Natural killer cell (primary cell): Measurements from ENCODE around the gene USP34. TPM values are rescaled to one million over a fixed set of nuclear protein-coding genes. Genes with fewer than 3 reads are reported as not detected.
"Not testable (repeated sequence)": the region's sequence is repeated elsewhere in the genome, so short reads cannot be mapped to it uniquely, and the experiment has no call there.

Experiments used
- ATAC-seq, 3 donors: fragments of 150-1000 bp in 2 of 3; fragments of 200-7000 bp in 1 of 3; cut with Tn5 transposase; 1 replicate in 1 of 3; 2 replicates in 2 of 3; pipeline ENCODE4 v1.10.0; 2021; ENCODE audit warnings: mild to moderate bottlenecking in 2 of 3, moderate library complexity in 2 of 3
- DNase-seq, 2 donors: peaks; one replicate each; pipeline versions ENCODE4 v3.0.0 to v3.0.0-alpha.2; 2013 to 2021; ENCODE audit warnings: mixed read lengths in 1 of 2
- H3K27ac ChIP-seq: one replicate; pipeline ENCODE4 v1.5.1; 2013; ENCODE audit warnings: mild to moderate bottlenecking, low read length
- H3K27me3 ChIP-seq: one replicate; pipeline ENCODE4 v1.6.1; 2013; ENCODE audit warnings: low read length; ENCODE audit not compliant: control insufficient read depth, insufficient read depth
- H3K36me3 ChIP-seq: one replicate; pipeline ENCODE4 v1.6.1; 2013; ENCODE audit warnings: low read length; ENCODE audit not compliant: control insufficient read depth, insufficient read depth
- H3K4me1 ChIP-seq: one replicate; pipeline ENCODE4 v1.6.1; 2013; ENCODE audit warnings: low read length; ENCODE audit not compliant: control insufficient read depth, insufficient read depth
- H3K4me3 ChIP-seq: one replicate; pipeline ENCODE4 v1.5.1; 2013; ENCODE audit warnings: low read length
- H3K9me3 ChIP-seq: one replicate; pipeline ENCODE4 v1.6.1; 2013; ENCODE audit warnings: low read length; ENCODE audit not compliant: control insufficient read depth, insufficient read depth
- H3K27ac Mint-ChIP-seq, 2 donors: one replicate each; pipeline ENCODE4 v1.8.0; 2022; ENCODE audit warnings: mild to moderate bottlenecking in 2 of 2, mixed read lengths in 2 of 2, moderate library complexity in 1 of 2
- H3K27me3 Mint-ChIP-seq, 2 donors: one replicate each; pipeline ENCODE4 v1.8.0; 2022; ENCODE audit warnings: low read depth in 2 of 2, mixed read lengths in 2 of 2
- H3K36me3 Mint-ChIP-seq: one replicate; pipeline ENCODE4 v1.8.0; 2022; ENCODE audit warnings: mixed read lengths
- H3K4me1 Mint-ChIP-seq, 2 donors: one replicate each; pipeline ENCODE4 v1.8.0; 2022; ENCODE audit warnings: mixed read lengths in 2 of 2
- H3K4me3 Mint-ChIP-seq: one replicate; pipeline ENCODE4 v1.8.0; 2022; ENCODE audit warnings: mild to moderate bottlenecking, moderate library complexity, mixed read lengths
- H3K9me3 Mint-ChIP-seq, 2 donors: one replicate each; pipeline ENCODE4 v1.8.0; 2022; ENCODE audit warnings: mixed read lengths in 2 of 2
- WGBS: methylation state at CpG from one replicate; pipeline ENCODE4 v1.1.7; 2013; ENCODE audit warnings: missing lambda C conversion rate; ENCODE audit not compliant: insufficient coverage; 5-methylcytosine and 5-hydroxymethylcytosine counted together
- intact Hi-C: fragments of 100-400 bp; cut with micrococcal nuclease; formaldehyde crosslinking; loops from one replicate; pipeline ENCODE4 v1.14.2; 2022
- total RNA-seq, 4 donors: library from RNA; stranded (reverse); fragments of 120-200 nt in 1 of 4; gene quantifications; one replicate each; pipeline versions ENCODE4 v1.2.3 to v1.2.4, GENCODE V29; 2013 to 2022
- TF ChIP-seq, protein P1 (sequence below): fragments of 200-600 bp; IDR thresholded peaks from one replicate; pipeline ENCODE4 v1.8.0; 2022; ENCODE audit warnings: antibody characterized with exemption

Gene USP34
- total RNA-seq, 3 donors from 2014 or later (not counting 1 experiment from before 2014, with no cell fraction given), result 184 to 204 (median 199) TPM

DNA sequence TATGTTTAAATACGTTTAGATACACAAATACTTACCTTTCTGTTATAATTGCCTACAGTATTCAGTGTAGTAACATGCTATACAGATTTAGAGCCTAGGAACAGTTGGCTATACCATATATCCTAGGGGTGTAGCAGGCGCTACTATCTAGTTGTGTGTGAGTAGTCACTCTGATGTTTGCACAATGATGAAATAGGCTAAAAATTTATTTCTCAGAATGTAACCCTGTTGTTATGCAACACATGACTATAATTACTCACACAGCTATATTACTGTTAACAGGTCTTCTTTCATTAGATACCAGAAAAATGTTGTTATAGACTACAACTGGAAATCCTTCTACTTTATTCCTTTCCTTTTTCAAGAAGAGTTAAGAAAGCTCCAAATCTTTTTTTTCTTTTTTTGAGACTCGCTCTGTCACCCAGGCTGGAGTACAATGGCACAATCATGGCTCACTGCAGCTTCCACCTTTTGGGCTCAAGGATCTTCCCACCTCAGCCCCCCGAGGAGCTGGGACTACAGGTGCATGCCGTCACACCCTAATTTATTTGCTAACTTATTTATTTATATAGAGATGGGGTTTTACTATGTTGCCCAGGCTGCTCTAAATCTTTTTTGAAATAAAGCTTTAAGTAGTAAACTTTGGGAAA, 260.4 kb downstream of the USP34 start:
- intact Hi-C loops, result no loop called here
- no peak for ATAC-seq

DNA sequence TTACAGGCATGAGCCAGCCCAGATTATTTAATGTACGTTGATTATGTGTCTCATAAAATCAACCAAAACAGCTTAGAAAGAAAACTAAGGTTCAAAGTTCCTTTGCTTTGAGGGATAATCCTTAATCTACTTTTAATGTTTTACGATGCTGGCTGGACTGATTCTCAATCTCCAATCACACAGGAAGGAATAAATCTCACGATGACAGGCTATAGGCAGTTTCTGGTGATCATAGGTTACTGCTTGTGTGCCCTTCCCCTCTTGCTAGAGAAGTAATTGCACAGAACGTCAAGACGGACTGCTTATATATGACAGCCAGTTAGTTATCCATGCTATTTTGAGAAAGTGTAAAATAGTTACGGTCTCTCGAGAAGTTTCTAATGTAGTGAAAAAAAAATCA, 265.8 kb downstream of the USP34 start:
- Histone ChIP-seq H3K4me1 (no peaks in the 10 kb centered on the region), H3K9me3 (no peaks in the 10 kb centered on the region), H3K36me3 (peaks cover 82% of the 10 kb centered on the region), H3K27ac (no peak overlapping the region), H3K4me3 (no peak overlapping the region), H3K27me3 (no peaks in the 10 kb centered on the region)
- Mint-ChIP-seq H3K36me3 (peaks cover 21% of the 10 kb centered on the region), H3K4me3 (no peak overlapping the region), H3K4me1 (no peaks in the 10 kb centered on the region), H3K27ac (no peak overlapping the region), H3K9me3 (no peaks in the 10 kb centered on the region), H3K27me3 (no peaks in the 10 kb centered on the region)
- intact Hi-C loops, result no loop called here
- WGBS, result 100% methylated on average over 3 of the region's 7 CpGs
- DNase-seq (no peak), ATAC-seq (no peak)
- TF ChIP-seq, protein P1, sequence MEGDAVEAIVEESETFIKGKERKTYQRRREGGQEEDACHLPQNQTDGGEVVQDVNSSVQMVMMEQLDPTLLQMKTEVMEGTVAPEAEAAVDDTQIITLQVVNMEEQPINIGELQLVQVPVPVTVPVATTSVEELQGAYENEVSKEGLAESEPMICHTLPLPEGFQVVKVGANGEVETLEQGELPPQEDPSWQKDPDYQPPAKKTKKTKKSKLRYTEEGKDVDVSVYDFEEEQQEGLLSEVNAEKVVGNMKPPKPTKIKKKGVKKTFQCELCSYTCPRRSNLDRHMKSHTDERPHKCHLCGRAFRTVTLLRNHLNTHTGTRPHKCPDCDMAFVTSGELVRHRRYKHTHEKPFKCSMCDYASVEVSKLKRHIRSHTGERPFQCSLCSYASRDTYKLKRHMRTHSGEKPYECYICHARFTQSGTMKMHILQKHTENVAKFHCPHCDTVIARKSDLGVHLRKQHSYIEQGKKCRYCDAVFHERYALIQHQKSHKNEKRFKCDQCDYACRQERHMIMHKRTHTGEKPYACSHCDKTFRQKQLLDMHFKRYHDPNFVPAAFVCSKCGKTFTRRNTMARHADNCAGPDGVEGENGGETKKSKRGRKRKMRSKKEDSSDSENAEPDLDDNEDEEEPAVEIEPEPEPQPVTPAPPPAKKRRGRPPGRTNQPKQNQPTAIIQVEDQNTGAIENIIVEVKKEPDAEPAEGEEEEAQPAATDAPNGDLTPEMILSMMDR, result no peak

More for the DNA sequence above, 260.4 kb downstream of the USP34 start:
- H3K9me3 Mint-ChIP-seq, result no peaks in the 10 kb centered on the region
- H3K9me3 ChIP-seq, result no peaks in the 10 kb centered on the region
- peaks cover 21% of the 10 kb centered on the region for H3K36me3 Mint-ChIP-seq
- H3K27me3 ChIP-seq, result no peaks in the 10 kb centered on the region
- TF ChIP-seq, protein P1, result no peak
- no peak overlapping the region for H3K4me3 ChIP-seq
- H3K4me1 Mint-ChIP-seq, result no peaks in the 10 kb centered on the region
- H3K27ac ChIP-seq, result no peak overlapping the region
- no peak for DNase-seq
- WGBS, result 94% methylated on average over 2 of the region's 5 CpGs
- no peak overlapping the region for H3K27ac Mint-ChIP-seq
- no peaks in the 10 kb centered on the region for H3K27me3 Mint-ChIP-seq
- no peaks in the 10 kb centered on the region for H3K4me1 ChIP-seq
- H3K36me3 ChIP-seq, result peaks cover 76% of the 10 kb centered on the region
- H3K4me3 Mint-ChIP-seq, result no peak overlapping the region

DNA sequence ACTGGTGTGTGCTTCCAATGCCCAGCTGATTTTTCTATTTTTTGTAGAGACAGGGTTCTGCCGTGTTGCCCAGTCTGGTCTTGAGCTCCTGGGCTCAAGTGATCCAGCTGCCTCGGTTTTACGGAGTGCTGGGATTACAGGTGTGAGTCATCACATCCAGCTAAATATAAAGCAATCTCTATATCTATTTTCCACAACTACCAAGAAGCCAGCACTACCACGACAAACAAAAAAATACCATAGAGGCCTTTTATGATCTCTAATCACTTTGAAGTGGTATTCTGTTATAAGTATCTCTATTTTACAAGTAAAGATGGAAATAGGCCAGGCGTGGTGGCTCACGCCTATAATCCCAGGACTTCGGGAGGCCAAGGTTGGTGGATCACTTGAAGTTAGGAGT, 274.2 kb downstream of the USP34 start:
- ATAC-seq (no peak), DNase-seq (no peak)
- Histone ChIP-seq H3K27me3 (no peaks in the 10 kb centered on the region), H3K4me3 (no peak overlapping the region), H3K27ac (no peak overlapping the region), H3K36me3 (peaks cover 21% of the 10 kb centered on the region), H3K4me1 (peaks cover 19% of the 10 kb centered on the region), H3K9me3 (no peaks in the 10 kb centered on the region)
- H3K9me3 Mint-ChIP-seq, result no peaks in the 10 kb centered on the region
- no peaks in the 10 kb centered on the region for H3K27me3 Mint-ChIP-seq
- intact Hi-C loops, result no loop called here
- H3K36me3 Mint-ChIP-seq, result no peaks in the 10 kb centered on the region
- peak overlapping the region in 1 of 2 donors; percentile 65 for H3K27ac Mint-ChIP-seq
- no peak overlapping the region for H3K4me3 Mint-ChIP-seq
- WGBS, result 100% methylated on average over 5 of the region's 7 CpGs
- peaks cover 16 to 30% of the 10 kb centered on the region in 2 donors for H3K4me1 Mint-ChIP-seq
- TF ChIP-seq, protein P1, result no peak

DNA sequence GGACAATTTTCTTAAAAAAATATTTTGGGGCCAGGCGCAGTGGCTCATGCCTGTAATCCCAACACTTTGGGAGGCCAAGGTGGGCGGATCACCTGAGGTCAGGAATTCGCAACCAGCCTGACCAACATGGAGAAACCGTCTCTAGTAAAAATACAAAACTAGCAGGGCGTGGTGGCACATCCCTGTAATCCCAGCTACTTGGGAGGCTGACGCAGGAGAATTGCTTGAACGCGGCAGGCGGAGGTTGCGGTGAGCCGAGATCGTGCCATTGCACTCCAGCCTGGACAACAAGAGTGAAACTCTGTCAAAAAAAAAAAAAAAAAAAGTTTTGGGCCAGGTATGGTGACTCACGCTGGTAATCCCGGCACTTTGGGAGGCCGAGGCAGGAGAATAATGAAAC, 276.2 kb downstream of the USP34 start:
- H3K9me3 ChIP-seq, H3K9me3 Mint-ChIP-seq, ATAC-seq, H3K36me3 Mint-ChIP-seq, H3K27me3 ChIP-seq, H3K4me3 Mint-ChIP-seq, H3K27me3 Mint-ChIP-seq, intact Hi-C loops, DNase-seq, H3K4me3 ChIP-seq: not testable (repeated sequence)
- Mint-ChIP-seq H3K27ac (peak overlapping the region; percentile 78 to 79), H3K4me1 (peaks cover 27 to 35% of the 10 kb centered on the region in 2 donors)
- Histone ChIP-seq H3K36me3 (peaks cover 26% of the 10 kb centered on the region), H3K4me1 (peaks cover 19% of the 10 kb centered on the region), H3K27ac (peak overlapping the region; percentile 89)
- 92% methylated on average over 15 of the region's 15 CpGs for WGBS
